ENCODE results near the gene EPHB1.

The EPHB1 gene

DNA sequence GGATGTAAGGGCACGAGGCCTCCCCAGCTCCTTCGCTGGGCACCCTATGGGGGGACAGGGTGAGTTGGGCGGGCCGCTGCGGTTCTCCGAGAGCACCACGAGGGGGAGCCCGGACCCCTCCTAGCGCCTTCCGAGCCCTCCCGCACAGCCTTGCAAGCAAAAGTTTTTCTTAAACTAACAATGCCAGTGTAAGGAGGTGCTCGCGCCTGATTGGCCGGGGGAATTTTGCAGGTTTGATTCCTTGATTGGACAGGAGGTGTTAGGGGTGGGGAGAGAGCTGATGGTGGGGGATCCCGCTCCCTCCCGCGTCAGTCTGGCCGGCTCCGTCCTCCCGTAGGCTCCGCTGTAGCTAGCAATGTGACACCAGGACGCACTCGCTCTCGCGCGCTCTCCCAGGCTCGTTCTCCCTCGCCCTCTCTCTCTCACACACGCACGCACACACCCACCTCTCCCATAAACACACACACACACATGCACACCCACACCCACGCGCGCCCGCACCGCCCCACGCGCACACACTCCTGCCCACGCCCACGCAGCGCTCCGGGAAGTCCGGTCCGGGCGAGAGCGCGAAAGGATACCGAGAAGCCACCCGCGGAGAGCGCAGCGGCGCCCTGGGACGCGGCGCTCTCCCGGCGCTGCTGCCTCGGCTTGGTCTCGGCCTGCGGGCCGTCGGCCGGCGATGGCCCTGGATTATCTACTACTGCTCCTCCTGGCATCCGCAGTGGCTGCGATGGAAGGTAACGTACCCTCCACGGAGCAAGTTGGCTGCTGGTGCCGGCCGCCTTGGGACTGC is at the start of gene EPHB1:
TSS of gene EPHB1 (plus strand) at position 311 of the 796 bp plus-strand sequence.
- peak; percentile 95 to 96 for DNase-seq

DNA sequence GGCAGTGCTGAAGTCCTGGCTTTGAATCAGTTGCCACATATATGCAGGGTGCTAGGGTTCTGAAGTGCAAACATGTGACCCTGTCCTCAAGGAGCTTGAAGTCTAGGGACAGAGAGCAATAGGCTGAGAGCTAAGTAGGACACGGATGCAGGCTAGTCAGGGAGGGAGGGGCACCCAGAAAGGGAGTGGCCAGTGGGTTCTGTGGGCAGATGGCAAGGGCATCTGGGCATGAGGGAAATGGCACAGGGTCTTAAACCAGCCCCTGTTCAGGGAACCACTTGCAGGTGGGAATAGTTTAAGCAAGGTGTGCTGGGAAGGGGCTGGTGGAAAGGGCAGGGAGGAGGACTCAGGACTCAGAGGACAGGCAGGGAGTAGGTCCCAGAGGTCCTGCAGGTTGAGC is 46.4 kb upstream of the EPHB1 start:
- DNase-seq = no peak

GRCh38 chr3:134749174-134749573 is 45.9 kb upstream of the EPHB1 start:
- no peak for DNase-seq

DNA sequence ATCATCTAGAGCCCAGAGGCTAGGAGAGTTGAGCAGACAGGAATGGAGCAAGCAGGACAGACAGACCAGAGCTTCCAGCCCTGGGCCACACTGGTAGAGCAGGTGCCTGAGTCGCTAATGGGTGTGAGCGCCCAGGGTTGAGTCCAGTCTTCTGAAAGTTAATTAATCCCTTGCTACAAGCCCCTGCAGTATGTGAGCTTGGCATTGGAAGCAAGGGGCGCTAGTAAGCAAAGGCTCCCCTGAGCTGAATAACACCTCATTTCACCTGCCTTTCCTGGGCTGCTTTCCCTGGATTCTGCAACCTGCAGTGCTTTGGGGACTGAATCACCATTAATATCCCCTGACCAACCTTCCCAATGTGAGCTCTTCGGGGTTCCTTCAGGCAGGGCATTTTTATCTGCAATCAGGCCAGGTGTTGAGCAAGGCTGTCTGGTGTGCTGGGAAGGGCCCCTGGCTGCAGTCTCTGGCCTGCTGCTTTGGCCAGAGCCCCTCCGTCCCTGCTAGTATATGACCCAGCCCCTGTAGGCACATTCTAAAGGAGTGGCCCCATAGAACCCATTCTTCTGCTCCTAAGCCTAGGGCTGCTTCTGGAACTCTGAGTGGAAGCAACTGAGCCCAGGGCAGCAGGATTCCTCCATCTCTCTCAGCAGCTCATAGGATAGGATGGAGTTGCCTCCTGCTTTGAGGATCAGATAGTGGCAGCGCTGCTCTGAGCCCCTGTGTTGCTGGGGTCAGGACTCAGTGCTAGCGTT is 45.1 kb upstream of the EPHB1 start:
- DNase-seq = peak in 1 of 2 experiments; percentile 3

DNA sequence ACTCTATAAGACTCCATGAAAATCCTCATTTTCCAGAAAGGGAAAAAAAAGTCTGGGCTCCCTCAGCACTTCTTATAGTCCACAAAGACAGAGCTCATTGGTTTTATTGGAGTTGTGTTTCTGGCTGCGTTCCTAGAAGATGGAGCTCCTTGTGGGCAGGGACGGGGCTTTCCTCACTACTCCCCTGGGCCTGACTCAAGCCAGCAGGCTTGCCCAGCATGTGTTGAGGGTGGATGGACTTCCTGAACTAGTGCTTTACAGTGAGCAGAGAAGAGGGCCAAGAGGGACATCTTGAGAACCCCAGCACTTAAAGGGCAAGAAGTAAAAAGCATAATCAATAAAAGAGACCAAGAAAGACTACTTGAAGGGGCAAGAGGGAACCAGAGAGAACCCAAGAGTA is 43.2 kb upstream of the EPHB1 start:
- DNase-seq = no peak

DNA sequence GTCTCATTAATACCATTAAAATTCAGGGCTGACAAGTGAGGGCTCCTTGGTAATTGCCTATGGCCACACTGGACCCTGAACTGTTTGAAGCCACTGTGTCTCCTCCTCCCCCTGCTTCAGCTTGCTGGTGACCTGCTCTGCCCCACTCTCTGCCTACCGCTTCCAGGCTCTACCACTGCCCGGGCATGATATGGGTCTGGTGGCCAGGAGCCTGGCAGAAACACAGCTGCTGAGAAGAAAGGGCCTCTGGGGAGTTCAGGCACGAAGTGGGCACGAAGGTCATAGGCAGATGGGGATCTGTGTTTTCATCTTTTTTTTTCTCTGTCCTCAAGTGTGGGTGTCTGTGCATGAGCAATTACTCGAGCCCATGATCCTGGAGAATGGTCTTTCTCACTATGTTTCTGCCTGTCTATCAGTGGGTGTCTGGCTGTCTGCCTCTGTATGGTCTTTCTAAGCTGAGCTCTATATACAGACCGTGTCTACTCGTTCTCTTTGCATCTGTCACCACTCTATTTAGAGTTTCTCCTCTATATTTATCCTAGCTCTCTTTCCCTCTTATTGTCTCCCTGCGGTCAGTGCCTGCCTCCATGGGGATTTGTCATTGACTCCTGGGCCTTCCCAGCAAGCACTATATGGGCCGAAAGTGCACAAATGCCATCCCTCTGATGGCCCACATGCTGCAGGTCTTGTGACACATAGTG is 42.1 kb upstream of the EPHB1 start:
- DNase-seq = no peak

DNA sequence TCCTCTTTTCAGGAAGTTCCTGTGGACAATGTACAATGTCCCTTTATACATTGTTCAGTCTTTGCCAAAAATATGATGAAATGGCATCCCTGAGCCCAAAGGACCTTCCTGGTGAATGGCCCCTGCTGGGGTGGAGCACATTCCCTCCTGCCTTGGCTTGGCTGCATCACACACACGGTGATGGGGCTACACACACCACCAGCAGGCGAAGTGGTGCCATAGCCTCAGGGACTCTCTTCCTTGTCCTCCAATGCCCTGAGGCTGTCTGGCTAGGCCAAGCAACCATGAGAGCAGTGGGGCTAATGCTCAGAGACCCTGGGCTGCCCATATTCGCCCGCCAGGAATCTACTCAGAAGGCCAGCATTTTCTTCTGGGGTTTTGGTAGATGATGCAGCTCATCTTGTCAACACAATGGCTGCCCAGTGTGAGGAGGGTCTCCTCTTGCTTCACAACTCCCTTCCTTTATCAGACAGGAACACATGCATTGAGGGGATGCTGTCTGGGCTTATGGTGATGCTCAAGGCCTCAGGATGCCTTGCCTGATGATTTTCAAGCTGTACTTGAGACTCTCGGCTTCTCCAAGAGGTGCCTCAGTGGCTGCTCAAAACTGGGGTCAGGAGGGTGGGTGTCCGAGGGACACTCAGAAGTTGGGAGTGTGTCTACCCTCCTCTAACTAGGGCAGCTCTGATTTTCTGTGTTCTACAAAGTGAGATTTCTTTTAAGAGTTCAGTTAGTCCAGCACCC is 40.9 kb upstream of the EPHB1 start:
- DNase-seq = no peak

GRCh38 chr3:134754768-134755559 is 40.1 kb upstream of the EPHB1 start:
- DNase-seq = peak; percentile 33 to 60

DNA sequence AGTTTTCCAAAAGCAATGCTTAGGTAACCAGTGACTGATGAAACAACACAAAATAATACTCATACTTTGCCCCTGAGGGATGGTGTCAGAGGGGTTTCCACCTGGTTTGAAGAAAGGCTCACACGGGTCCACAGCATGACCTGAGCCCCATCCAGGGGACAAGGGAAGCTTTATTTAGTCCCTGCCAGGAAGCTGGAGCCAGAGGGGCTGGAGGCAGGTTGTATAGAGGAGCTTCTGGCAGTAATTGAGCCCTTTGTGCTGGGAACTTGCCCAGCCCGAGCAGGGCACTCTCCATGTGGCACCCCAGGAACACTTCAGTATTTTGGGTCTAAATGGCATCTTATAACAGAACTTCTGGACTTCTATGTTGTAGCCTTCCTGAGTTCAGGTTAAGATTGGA is 39.2 kb upstream of the EPHB1 start:
- DNase-seq = no peak

GRCh38 chr3:134757549-134758069 is 37.5 kb upstream of the EPHB1 start:
- no peak for DNase-seq

GRCh38 chr3:134761213-134761612 is 33.8 kb upstream of the EPHB1 start:
- peak in 1 of 2 experiments; percentile 41 for DNase-seq

- DNase-seq = no peak
Measured at GRCh38 chr3:134762016-134762415, 33.0 kb upstream of the EPHB1 start.

DNA sequence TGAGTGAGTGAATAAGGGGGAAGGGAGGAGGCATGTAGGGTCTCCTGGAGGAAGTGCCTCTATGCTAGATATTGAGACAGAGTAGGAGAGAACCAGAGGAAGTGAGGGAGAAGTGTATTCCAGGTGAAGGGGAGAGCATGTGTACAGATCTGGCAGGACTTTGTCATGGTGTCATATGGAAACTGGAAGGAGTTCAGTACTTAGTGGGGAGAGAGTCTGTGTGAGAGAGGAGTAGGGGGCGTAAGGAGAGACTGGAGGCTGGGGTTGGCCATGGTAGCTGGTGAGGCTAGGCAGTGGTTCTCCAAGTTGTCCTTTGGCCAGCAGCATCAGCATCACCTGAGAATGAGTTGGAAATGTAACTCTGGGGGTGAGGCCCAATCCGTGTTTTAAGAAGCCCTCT is 29.6 kb upstream of the EPHB1 start:
- DNase-seq = no peak

DNA sequence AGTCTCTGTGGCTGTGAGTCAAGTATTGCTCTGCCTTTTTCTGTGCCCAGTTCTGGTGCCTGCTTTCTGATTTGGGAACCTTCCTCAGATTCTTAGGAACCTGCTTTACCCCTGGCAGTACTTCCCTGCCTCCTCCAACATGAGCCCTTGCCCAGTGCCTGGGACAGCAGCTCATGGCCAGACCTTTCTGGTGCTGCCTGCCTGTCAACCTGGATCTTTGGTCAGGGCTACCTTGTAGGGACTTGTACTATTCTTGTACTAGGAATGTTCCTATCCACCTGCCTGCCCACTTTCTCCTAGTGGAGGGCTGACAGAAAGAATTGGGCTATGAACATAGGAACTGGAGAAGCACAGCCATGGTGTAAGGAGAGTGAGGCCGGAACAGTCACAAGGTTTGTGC is 28.8 kb upstream of the EPHB1 start:
- no peak for DNase-seq

DNA sequence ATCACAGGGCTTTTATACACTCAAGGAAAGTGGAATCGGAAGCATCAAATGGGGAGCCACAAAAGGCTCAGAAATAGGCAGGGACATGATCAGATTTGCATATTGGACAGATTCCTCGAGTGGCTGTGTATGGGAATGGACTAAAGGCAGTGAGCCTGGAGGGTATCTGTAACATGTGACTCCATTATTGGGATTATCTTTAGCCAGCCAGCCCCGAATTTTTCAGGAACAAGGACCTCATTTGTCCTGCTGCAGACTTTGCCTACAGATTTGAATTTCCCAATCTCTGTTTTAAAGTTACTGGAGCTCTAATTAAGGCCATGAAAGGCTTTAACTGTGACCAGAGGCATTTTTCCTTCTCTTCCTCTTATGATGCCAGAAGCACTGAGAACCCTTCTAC is 26.9 kb upstream of the EPHB1 start:
- no peak for DNase-seq

- DNase-seq = no peak
Measured at GRCh38 chr3:134768837-134769236, 26.2 kb upstream of the EPHB1 start.

DNA sequence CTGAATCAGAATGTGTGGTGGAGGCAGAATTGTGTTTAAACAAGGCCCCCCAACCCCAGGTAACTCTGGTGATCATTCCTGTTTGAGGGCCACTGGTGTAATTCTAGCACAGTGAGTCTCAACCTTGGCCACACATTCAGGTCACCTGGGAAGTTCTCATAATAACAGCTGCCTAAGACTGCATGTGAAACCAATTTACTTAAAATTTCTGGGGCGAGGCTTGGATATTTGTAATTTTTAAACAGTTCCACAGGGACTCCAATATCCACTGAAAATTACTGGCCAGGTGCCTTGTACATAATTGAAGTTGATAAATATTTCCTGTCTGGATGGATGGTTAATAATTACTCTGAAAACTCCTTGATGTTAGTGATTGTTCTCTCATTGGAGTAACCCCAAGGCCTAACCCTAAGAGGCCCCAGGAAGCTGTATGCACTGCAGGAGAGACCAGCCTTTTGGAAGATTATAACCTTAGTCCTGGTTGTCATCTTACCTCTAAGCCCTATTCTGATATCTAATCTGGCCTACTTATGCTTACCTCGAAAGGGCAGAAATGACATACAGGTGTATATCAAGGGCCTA is 25.7 kb upstream of the EPHB1 start:
- DNase-seq = no peak

- no peak for DNase-seq
Measured at GRCh38 chr3:134772011-134772410, 23.0 kb upstream of the EPHB1 start.

- no peak for DNase-seq
Measured at GRCh38 chr3:134772591-134772990, 22.5 kb upstream of the EPHB1 start.

DNA sequence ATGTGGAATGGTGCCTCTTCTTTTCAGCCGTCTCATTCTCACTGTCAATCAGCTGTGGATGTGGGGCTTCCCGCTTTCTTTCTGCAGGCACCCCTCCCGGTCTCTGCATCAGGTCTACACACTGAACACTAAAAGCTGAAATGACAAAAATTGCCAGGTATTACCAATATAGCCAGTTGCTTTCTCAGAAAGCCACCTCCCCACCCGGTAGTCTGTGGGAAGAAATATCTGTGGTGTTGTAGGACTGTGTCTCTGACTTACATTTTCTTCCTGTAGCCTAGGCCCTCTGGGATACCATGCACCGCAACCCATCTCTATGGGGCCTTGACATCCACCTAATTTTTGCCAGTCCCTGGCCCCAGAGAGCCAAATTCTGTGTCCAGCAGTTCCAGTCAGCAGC is 19.2 kb upstream of the EPHB1 start:
- DNase-seq = no peak

GRCh38 chr3:134776518-134776917 is 18.5 kb upstream of the EPHB1 start:
- no peak for DNase-seq

DNA sequence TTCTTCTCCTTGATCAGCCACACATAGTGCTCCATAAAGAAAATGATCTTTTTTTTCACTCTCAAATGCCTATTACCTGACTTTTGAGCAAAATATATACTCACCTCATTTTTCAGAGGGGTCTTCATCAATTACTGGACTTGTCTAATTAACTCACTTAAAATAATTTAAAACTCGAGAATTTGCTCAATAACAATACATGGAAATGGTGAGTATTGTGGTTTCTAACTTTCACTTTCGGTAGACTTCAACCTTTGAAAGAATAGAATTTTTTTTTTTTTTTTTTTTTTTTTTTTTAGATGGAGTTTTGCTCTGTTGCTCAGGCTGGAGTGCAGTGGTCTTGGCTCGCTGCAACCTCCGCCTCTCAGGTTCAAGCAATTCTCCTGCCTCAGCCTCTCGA is 17.7 kb upstream of the EPHB1 start:
- DNase-seq = no peak
